Skin epidermis (tissue), 12 donors: ENCODE results near the gene ERF.

ENCODE experiments used
- H3K27ac ChIP-seq, 21 experiments: fragments of 200-600 bp; sonication (generic) in 11 of 21; one replicate each; pipeline ENCODE4 v1.5.0; 2020; ENCODE audit warnings: mild to moderate bottlenecking in 3 of 21, inconsistent platforms in 2 of 21, moderate library complexity in 2 of 21
- H3K4me3 ChIP-seq, 7 experiments: fragments of 200-600 bp; sonication (generic) in 2 of 7; one replicate each; pipeline ENCODE4 v1.5.0; 2020; ENCODE audit warnings: inconsistent platforms in 2 of 7, mild to moderate bottlenecking in 2 of 7, moderate library complexity in 1 of 7

The ERF gene

DNA sequence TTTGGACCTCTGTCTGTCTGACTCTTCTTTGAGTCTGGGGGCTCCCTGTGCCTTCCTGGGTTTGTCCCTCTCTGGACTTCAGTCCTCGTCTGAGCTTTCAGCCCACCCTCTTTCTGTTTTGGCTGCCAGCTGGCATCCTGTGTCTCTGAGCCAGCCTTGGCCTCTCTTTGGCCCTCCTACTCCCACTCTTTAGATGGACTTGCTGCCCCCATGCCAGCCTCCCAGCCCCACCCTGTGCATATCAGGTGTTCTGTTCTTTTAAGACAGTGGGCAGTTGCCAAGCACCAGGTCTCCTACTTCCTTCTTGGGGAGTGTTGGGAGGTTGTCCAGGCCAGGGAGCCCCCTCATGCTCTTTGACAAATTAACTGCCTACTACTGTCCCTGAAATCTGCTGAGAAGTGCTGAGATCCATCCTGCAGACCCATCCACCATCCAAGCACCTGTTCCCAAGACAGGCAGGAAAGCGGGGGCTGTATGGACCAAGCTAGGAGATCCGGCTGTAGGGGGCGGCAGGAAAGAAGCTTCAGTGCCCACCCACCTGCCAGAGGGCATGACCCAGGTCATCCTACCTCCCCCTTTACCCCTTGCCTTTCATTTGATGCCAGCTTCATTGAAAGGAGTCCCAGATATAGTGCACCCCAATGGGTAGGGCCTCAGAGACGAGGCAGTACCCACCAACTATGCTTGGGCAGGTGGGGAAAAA, 23.7 kb upstream of the ERF start:
- peak overlapping the region in 20 of 21 experiments; percentile 18 to 99 (median 90) for H3K27ac ChIP-seq
- H3K4me3 ChIP-seq, result no peak overlapping the region

DNA sequence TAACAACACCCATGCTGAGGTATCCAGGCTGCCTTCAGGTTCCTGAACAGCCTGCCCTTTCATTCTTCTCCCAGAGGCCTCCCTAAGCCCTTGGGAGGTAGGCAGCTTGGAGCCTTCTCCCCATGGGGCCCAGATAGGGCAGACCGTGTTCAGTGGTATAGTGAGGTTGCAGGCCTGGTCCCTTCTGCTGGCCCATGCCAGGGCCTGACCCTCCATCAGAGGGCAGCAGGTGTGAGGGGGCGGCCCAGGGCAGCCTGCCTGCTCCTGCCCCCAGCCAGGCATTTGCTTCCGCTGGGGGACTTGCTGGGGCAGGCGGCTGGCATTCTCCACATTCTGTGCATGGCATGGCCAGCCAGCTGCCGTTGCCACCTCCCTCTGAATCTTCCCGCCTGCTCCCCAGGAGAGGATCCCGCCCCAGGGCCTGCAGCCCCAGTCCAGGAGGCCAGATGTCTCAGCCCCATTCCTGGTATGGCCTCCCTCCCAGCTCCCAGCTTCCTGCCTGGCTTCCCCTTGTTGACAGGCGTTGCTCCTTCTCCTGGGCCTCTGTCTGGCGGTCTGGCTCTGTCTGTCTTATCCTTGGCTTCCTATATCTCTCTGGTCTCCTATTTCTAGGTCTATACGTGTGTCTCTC, 23.0 kb upstream of the ERF start:
- H3K4me3 ChIP-seq, result no peak overlapping the region
- peak overlapping the region in 20 of 21 experiments; percentile 18 to 99 (median 90) for H3K27ac ChIP-seq

DNA sequence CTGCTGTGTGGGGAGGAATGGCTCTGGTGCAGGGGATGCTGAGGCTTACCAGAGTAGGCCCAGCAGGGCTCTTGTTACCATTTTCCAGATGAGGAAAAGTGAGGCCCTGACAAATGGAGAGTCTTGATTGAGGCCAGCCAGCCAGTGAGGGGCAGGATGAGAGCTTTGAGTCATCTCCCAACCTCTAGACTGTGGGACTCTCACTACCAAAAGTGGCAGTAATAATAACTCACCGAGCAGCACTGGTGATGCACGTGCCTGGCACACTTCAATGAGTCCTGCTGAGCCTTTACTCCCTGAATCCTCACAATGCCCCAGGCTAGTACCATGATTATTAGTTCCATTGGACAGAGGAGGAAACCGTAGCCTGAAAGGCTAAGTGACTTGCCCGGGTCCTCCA, 21.9 kb upstream of the ERF start:
- no peak overlapping the region for H3K4me3 ChIP-seq
- H3K27ac ChIP-seq, result peak overlapping the region in 16 of 21 experiments; percentile 5 to 99 (median 92)

GRCh38 chr19:42276284-42276683, 21.4 kb upstream of the ERF start:
- H3K27ac ChIP-seq, result peak overlapping the region in 15 of 21 experiments; percentile 10 to 97 (median 89)
- no peak overlapping the region for H3K4me3 ChIP-seq

DNA sequence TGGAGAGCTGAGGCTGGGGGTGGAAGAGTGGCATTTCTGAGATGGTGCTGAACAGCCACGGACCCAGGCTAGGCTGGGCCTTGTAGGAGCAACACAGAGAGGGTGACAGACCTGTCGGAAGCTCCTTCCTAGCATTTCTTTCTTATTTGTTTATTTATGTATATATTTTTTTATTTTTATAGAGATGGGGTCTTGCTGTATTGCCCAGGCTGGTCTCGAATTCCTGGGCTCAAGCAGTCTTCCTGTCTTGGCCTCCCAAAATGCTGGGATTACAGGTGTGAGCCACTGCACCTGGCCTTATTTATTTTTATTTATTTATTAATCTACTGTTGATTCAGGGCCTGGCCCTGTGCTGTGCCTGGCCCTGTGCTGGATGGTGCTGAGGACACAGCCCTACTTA, 20.6 kb upstream of the ERF start:
- H3K27ac ChIP-seq, result peak overlapping the region in 8 of 21 experiments; percentile 12 to 97 (median 92)
- H3K4me3 ChIP-seq, result no peak overlapping the region

DNA sequence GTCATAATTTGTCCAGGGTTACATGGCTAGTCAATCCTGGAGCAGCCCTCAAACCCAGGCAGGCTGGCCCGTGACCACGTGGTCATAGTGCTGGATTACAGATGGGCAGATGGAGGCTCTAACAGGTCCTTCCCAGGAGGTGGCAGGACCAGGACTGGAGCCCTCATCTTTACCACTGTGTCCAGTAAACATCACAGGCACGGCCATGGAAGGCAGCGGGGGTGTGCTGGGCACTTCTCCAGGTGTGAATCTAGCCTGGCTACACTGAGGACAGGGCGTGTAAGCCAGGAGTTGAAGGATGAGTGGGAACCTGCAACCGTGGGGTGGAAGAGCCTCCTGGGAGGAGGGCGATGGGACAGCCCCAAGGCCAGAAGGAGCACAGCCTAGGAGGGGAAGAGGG, 20.2 kb upstream of the ERF start:
- H3K27ac ChIP-seq, result peak overlapping the region in 6 of 21 experiments; percentile 12 to 97 (median 88)

GRCh38 chr19:42274065-42274682, 19.2 kb upstream of the ERF start:
- no peak overlapping the region for H3K4me3 ChIP-seq
- peak overlapping the region in 3 of 21 experiments; percentile 13 to 24 (median 20) for H3K27ac ChIP-seq

More for the DNA sequence above, 20.2 kb upstream of the ERF start:
- H3K4me3 ChIP-seq, result no peak overlapping the region

- Histone ChIP-seq H3K4me3 (no peak overlapping the region), H3K27ac (peak overlapping the region in 3 of 21 experiments; percentile 8 to 47 (median 24))
Measured at GRCh38 chr19:42273407-42274064, 18.6 kb upstream of the ERF start.

- Histone ChIP-seq H3K4me3 (no peak overlapping the region), H3K27ac (peak overlapping the region in 4 of 21 experiments; percentile 8 to 55 (median 40))
Measured at GRCh38 chr19:42272989-42273406, 18.1 kb upstream of the ERF start.

- no peak overlapping the region for H3K4me3 ChIP-seq
- H3K27ac ChIP-seq, result peak overlapping the region in 7 of 21 experiments; percentile 8 to 95 (median 47)
Measured at GRCh38 chr19:42272535-42272897, 17.6 kb upstream of the ERF start.

DNA sequence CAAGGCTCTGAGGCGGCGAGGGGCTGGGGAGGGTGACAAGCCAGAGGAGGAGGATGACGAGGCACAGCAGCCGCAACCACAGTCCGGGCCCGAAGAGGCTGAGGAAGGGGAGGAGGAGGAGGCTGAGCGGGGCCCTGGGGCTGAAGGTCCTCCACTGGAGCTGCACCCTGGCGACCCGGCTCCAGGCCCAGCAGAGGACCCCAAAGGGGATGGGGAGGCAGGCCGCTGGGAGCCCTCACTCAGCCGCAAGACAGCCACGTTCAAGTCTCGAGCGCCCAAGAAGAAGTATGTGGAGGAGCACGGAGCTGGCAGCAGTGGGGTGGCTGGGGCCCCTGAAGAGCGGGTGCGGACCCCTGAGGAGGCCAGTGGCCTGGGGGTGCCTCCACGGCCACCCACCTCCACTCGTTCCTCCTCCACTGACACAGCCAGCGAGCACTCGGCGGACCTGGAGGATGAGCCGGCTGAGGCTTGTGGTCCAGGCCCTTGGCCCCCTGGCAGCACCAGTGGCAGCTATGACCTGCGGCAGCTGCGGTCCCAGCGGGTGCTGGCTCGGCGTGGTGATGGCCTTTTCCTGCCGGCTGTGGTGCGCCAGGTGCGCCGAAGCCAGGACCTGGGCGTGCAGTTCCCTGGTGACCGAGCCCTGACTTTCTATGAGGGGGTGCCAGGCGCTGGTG, 17.1 kb upstream of the ERF start:
- peak overlapping the region in 14 of 21 experiments; percentile 47 to 98 (median 96) for H3K27ac ChIP-seq
- H3K4me3 ChIP-seq, result no peak overlapping the region

DNA sequence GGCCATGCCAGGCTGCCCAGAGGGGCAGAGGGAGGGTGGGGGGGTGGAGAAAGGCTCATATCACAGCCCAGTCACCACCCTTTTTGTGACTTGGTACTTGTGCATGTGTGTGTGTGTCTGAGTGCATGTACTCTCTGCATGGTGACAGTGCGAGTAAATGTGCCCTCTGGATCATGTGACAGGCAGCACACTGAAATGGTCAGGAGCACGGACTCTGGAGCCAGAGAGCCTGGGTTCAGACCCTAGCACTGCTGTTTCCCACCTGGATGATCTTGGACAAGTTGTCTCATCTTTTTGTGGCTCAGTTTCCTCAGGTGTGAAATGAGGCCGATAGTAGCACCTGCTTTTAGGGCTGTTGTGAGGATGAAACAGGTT, 16.1 kb upstream of the ERF start:
- Histone ChIP-seq H3K27ac (peak overlapping the region in 20 of 21 experiments; percentile 83 to 98 (median 94)), H3K4me3 (peak overlapping the region; percentile 51 to 76 (median 57))

DNA sequence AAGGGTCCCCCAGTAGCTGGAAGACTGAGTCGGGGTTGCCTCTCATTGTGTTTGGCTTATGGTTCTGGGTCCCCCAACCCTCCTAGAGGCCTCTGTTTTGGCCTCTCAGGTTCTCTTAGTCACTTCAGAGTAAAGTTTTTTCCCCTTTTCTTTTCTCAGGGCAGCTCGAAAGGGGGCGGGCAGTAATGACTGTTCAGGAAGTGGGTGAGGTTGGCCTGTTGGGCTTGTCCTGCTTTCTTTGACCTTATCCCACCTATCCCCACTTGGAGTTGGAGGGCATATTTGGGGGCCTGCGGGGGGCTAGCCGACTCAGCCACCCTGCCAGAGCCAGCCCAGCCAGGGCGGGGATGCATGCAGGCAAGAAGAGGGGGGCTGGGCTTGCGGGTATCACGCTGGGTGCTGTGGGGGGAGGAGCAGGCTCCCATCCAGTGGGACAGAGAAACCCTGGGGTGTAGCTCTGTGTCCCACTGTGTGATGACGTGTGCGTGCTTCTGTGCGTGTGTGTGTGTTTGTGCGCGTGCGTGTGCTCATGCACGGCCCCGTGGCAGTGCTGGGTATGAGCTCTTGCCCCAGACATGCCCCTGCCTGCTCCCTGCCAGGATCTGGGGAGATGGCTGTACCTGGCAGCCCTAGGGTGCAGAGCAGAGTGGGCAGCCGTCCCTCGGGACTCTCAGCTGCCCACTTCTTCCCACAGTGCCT, 15.6 kb upstream of the ERF start:
- Histone ChIP-seq H3K4me3 (peak overlapping the region; percentile 51 to 76 (median 57)), H3K27ac (peak overlapping the region; percentile 74 to 98 (median 94))

DNA sequence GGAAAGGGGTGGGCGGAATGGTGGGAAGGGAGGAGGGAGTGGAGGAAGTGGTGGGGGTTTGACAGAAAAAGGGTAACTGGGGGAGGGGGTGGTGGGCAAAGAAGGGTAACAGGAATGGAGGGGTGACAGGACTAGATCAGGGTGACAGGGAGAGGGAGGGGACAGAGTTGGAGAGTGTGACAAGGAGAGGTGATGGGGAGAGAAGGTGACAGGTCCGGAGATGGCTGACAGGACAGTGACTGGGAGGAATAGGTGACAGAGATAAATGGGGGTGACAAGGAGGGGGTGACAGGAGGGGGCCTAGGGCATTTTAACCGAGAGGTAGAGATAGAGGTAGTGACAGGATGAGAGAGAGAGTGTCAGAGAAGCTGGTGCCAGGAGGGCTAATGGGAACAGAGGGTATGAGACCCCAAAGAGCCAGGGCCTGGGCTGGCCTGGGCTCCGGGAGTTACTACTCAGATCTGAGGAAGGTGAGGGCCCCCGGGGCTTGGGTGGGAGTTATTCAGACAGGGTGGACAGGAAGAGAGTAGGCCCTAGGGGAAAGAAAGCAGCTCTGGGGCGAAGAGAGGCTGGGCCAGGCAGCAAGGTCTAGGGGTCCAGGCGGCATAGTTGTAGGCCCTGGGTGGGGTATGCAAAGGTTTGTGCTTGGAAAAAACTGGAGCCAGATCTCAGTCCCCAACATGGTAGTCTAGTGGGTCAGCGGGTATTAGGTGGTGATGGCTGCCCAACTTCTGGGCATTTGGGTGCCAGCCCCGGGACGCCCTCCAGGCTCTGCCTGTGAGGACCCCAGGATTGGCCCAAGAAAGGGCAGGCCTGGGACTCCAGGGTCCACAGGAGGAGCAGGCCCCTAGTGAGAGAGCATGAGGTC, 14.8 kb upstream of the ERF start:
- H3K27ac ChIP-seq, result peak overlapping the region; percentile 74 to 98 (median 94)
- peak overlapping the region; percentile 51 to 76 (median 57) for H3K4me3 ChIP-seq

GRCh38 chr19:42268704-42269477, 14.0 kb upstream of the ERF start, which contains the start of gene CIC:
Gene CIC, plus strand, starts transcription at chr19:42269252. Its CDS starts 2,532 bp downstream, at chr19:42271784.
- H3K27ac ChIP-seq, result peak within 1 kb of the TSS; percentile 90 to 100 (median 97)
- peak within 1 kb of the TSS; percentile 51 to 76 (median 62) for H3K4me3 ChIP-seq

DNA sequence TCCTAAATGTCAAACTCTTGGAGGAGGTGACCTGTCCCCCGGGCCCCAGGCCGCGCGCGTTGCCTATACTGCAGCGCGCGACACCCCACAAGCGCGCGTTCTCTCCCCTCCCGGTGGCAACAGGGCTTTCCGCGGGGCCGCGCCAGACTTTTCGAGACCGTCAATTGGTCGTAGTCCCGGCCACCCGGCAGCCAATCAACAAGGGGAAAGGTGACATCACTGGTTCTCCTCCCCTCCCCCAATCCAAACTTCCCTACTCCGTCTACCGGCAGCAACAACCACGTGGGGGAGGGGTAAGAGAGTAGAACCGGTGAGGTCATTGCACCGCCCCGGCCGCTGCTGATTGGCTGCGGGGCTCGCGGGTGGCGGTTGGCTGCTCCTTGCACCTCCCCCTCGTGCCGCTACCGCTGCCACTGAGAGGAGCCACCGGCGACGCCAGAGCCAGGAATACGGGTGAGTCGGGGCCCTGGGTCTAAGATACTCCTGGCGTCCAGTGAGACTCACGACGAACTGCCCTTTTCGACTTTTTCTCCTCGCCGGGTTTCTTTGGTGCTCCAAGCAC, 13.3 kb upstream of the ERF start:
- Histone ChIP-seq H3K27ac (peak overlapping the region; percentile 84 to 100 (median 97)), H3K4me3 (peak overlapping the region; percentile 44 to 71 (median 56))
